ENCODE data around the gene MARK4. TPM values are rescaled to one million over a fixed set of nuclear protein-coding genes. Genes with fewer than 3 reads are reported as not detected.

The MARK4 gene
- total and polyA plus RNA-seq, 4 donors: 6.0 to 40.4 (median 28.0) TPM

DNA sequence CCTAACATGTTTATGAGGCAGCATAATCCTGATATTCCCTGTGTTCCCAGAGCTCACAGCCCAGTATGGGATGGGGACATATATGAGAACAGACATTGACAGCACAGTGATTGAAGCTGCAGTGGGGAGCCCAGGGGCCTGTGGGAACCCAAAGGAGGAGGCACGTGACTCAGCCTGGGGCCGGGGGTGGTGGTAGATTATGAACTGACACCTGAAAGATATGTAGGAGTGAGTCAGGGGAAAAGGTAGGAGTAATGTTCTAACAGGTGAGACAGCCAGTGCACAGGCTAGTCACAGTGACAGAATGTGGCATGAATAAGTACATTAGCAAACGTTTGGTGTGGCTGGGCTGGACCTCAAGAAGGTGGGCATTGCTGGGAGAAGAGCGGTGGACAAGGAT, 42.6 kb downstream of the MARK4 start:
- Histone ChIP-seq H3K27me3 (ENCODE audit: control insufficient read depth in 1 of 2, insufficient read depth in 2 of 2, low read length in 1 of 2) (no peaks in the 10 kb centered on the region), H3K4me1 (ENCODE audit: control insufficient read depth in 1 of 2, insufficient read depth in 2 of 2, low read length in 2 of 2) (no peaks in the 10 kb centered on the region), H3K36me3 (ENCODE audit: control insufficient read depth in 1 of 2, insufficient read depth in 2 of 2, low read length in 1 of 2) (peaks cover 0 to 8% of the 10 kb centered on the region in 2 donors), H3K9me3 (ENCODE audit: control insufficient read depth, low read length) (no peaks in the 10 kb centered on the region), H3K4me3 (ENCODE audit: low read length in 2 of 2) (no peak overlapping the region), H3K27ac (ENCODE audit: low read depth in 1 of 2, low read length in 2 of 2) (no peak overlapping the region)
- DNase-seq (no peak), ATAC-seq (ENCODE audit: low FRiP score) (peak; percentile 17)
- 94 to 98% methylated on average over 3 to 4 of the region's 4 CpGs for WGBS, 2 donors
- intact Hi-C loops (cut with DNase I): no loop called here

DNA sequence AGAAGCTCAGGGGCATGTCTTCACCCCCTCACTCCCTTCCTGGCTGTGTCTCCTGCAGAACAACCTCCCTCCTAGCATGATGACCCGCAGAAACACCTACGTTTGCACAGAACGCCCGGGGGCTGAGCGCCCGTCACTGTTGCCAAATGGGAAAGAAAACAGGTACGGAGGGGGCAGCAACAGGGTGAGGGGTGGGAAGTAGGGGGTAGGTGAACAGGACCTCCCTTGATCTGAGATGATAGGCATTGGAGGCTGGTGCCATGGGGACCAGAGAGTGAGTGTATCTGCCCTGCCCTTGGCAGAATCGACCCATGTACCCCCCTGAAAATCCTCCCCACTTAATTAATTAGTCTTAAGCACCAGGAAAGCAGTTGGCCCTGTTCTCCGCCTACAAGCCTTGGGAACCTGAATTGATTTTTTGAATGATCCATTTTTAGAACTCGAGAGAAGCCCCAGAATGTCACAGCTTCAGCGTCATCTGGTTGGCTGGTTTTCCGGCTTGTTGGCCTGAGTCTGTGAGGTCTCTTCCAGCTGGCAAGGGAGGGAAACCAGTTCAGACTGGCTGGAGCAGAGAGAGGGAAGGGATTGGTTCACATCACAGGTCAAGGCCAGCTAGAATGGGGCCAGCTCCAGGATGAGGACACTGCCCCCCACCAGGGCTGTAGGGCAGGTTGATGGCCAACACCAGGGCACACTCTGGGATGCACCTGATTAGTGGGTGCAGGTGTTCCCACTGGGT, 43.4 kb downstream of the MARK4 start:
- Histone ChIP-seq H3K27me3 (ENCODE audit: control insufficient read depth in 1 of 2, insufficient read depth in 2 of 2, low read length in 1 of 2) (no peaks in the 10 kb centered on the region), H3K36me3 (ENCODE audit: control insufficient read depth in 1 of 2, insufficient read depth in 2 of 2, low read length in 1 of 2) (peaks cover 0 to 8% of the 10 kb centered on the region in 2 donors), H3K9me3 (ENCODE audit: control insufficient read depth, low read length) (no peaks in the 10 kb centered on the region), H3K4me3 (ENCODE audit: low read length in 2 of 2) (no peak overlapping the region), H3K27ac (ENCODE audit: low read depth in 1 of 2, low read length in 2 of 2) (no peak overlapping the region), H3K4me1 (ENCODE audit: control insufficient read depth in 1 of 2, insufficient read depth in 2 of 2, low read length in 2 of 2) (no peaks in the 10 kb centered on the region)
- 30 to 39% methylated on average over 12 of the region's 12 CpGs for WGBS, 2 donors
- DNase-seq (no peak), ATAC-seq (ENCODE audit: low FRiP score) (peak; percentile 74)
- intact Hi-C loops (cut with DNase I): no loop called here

DNA sequence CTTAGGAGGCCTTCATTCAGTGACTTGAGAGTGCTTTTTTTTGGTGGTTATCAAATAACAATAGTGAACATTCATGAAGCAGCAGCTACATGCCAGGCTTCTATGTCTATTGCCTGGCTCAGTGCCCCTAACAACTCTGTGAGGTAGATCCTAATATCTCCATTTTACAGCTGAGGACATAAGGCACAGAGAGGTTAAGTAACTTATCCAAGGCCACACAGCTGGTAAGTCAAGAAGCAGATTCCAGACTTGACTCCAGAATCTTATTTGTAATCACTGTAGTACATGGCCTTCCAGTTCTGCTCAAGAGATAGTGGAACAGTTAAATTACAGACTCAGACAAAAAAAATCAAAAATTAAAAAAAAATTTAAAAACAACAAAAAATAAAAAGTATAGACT, 44.8 kb downstream of the MARK4 start:
- ATAC-seq (ENCODE audit: low FRiP score) (no peak), DNase-seq (no peak)
- peaks cover 0 to 6% of the 10 kb centered on the region in 2 donors for H3K36me3 ChIP-seq (ENCODE audit: control insufficient read depth in 1 of 2, insufficient read depth in 2 of 2, low read length in 1 of 2)
- intact Hi-C loops (cut with DNase I): no loop called here
- no peaks in the 10 kb centered on the region for H3K27me3 ChIP-seq (ENCODE audit: control insufficient read depth in 1 of 2, insufficient read depth in 2 of 2, low read length in 1 of 2)
- no peak overlapping the region for H3K4me3 ChIP-seq (ENCODE audit: low read length in 2 of 2)
- no peaks in the 10 kb centered on the region for H3K4me1 ChIP-seq (ENCODE audit: control insufficient read depth in 1 of 2, insufficient read depth in 2 of 2, low read length in 2 of 2)
- H3K9me3 ChIP-seq (ENCODE audit: control insufficient read depth, low read length): no peaks in the 10 kb centered on the region
- no peak overlapping the region for H3K27ac ChIP-seq (ENCODE audit: low read depth in 1 of 2, low read length in 2 of 2)

DNA sequence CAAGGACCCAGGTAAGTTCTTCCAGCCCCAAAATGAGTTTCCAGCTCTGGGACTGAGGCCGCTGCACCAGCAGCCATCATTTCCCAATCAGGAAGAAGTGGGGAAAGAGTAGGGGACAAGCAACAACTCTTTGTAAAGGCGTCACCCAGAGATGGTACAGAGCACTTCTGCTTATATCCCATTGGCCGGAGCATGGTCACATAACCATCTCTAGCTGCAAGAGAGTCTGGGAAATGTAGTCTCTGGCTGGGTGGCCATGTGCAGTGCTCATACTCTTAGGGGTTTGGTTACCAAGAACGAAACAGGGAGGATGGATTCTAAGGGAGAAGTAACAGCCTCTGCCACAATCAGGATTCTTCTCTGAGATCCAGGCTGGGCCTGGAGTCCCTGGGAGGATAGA, 45.3 kb downstream of the MARK4 start:
- intact Hi-C loops (cut with DNase I): no loop called here
- no peak for DNase-seq
- Histone ChIP-seq H3K4me3 (ENCODE audit: low read length in 2 of 2) (no peak overlapping the region), H3K36me3 (ENCODE audit: control insufficient read depth in 1 of 2, insufficient read depth in 2 of 2, low read length in 1 of 2) (peaks cover 0 to 3% of the 10 kb centered on the region in 2 donors), H3K9me3 (ENCODE audit: control insufficient read depth, low read length) (no peaks in the 10 kb centered on the region), H3K27ac (ENCODE audit: low read depth in 1 of 2, low read length in 2 of 2) (no peak overlapping the region), H3K27me3 (ENCODE audit: control insufficient read depth in 1 of 2, insufficient read depth in 2 of 2, low read length in 1 of 2) (no peaks in the 10 kb centered on the region), H3K4me1 (ENCODE audit: control insufficient read depth in 1 of 2, insufficient read depth in 2 of 2, low read length in 2 of 2) (no peaks in the 10 kb centered on the region)
- 95 to 96% methylated on average over 4 of the region's 4 CpGs for WGBS, 2 donors
- ATAC-seq (ENCODE audit: low FRiP score): no peak

DNA sequence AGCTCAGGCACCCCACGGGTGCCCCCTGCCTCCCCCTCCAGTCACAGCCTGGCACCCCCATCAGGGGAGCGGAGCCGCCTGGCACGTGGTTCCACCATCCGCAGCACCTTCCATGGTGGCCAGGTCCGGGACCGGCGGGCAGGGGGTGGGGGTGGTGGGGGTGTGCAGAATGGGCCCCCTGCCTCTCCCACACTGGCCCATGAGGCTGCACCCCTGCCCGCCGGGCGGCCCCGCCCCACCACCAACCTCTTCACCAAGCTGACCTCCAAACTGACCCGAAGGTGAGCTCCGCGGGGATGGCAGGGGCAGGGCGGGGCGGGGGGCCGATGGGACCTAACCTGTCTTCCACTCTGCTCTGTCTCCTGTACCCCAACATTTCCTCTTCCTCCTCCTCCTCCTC, 46.6 kb downstream of the MARK4 start:
- Histone ChIP-seq H3K36me3 (ENCODE audit: control insufficient read depth in 1 of 2, insufficient read depth in 2 of 2, low read length in 1 of 2) (peaks cover 0 to 3% of the 10 kb centered on the region in 2 donors), H3K27me3 (ENCODE audit: control insufficient read depth in 1 of 2, insufficient read depth in 2 of 2, low read length in 1 of 2) (no peaks in the 10 kb centered on the region), H3K27ac (ENCODE audit: low read depth in 1 of 2, low read length in 2 of 2) (no peak overlapping the region), H3K4me1 (ENCODE audit: control insufficient read depth in 1 of 2, insufficient read depth in 2 of 2, low read length in 2 of 2) (no peaks in the 10 kb centered on the region), H3K4me3 (ENCODE audit: low read length in 2 of 2) (no peak overlapping the region), H3K9me3 (ENCODE audit: control insufficient read depth, low read length) (no peaks in the 10 kb centered on the region)
- ATAC-seq (ENCODE audit: low FRiP score): no peak
- DNase-seq: no peak
- intact Hi-C loops (cut with DNase I): no loop called here
- 94 to 99% methylated on average over 18 of the region's 18 CpGs for WGBS, 2 donors

DNA sequence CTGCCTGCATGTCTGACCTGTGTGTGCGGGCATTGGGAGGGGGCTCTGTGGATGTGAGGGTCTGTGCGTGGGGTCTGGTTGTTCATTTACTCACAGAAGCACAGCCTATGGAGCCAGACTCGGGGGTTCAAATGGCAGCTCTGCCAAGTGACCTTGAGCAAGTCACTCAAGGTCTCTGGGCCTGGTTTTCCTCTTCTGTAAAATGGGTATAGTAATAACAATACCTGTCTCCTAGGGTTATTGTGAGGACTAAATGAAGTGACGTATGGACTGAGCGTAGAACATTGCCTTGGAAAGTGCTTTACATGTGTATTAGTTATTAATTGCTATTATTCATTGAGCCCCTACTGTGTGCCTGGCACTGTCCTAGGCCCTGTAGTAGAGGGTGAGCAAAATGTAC, 47.2 kb downstream of the MARK4 start:
- WGBS, 2 donors: 93 to 96% methylated on average over 5 of the region's 5 CpGs
- no peak for ATAC-seq (ENCODE audit: low FRiP score)
- no peaks in the 10 kb centered on the region for H3K27me3 ChIP-seq (ENCODE audit: control insufficient read depth in 1 of 2, insufficient read depth in 2 of 2, low read length in 1 of 2)
- no peak for DNase-seq
- no peak overlapping the region for H3K4me3 ChIP-seq (ENCODE audit: low read length in 2 of 2)
- no peak overlapping the region for H3K27ac ChIP-seq (ENCODE audit: low read depth in 1 of 2, low read length in 2 of 2)
- H3K9me3 ChIP-seq (ENCODE audit: control insufficient read depth, low read length): no peaks in the 10 kb centered on the region
- intact Hi-C loops (cut with DNase I): no loop called here
- H3K4me1 ChIP-seq (ENCODE audit: control insufficient read depth in 1 of 2, insufficient read depth in 2 of 2, low read length in 2 of 2): no peaks in the 10 kb centered on the region
- peaks cover 0 to 3% of the 10 kb centered on the region in 2 donors for H3K36me3 ChIP-seq (ENCODE audit: control insufficient read depth in 1 of 2, insufficient read depth in 2 of 2, low read length in 1 of 2)

GRCh38 chr19:45299719-45300118, 48.6 kb downstream of the MARK4 start:
- DNase-seq: no peak
- Histone ChIP-seq H3K27me3 (ENCODE audit: control insufficient read depth in 1 of 2, insufficient read depth in 2 of 2, low read length in 1 of 2) (no peaks in the 10 kb centered on the region), H3K36me3 (ENCODE audit: control insufficient read depth in 1 of 2, insufficient read depth in 2 of 2, low read length in 1 of 2) (peaks cover 0 to 3% of the 10 kb centered on the region in 2 donors), H3K4me3 (ENCODE audit: low read length in 2 of 2) (no peak overlapping the region), H3K9me3 (ENCODE audit: control insufficient read depth, low read length) (no peaks in the 10 kb centered on the region), H3K27ac (ENCODE audit: low read depth in 1 of 2, low read length in 2 of 2) (no peak overlapping the region), H3K4me1 (ENCODE audit: control insufficient read depth in 1 of 2, insufficient read depth in 2 of 2, low read length in 2 of 2) (no peaks in the 10 kb centered on the region)
- intact Hi-C loops (cut with DNase I): no loop called here
- ATAC-seq (ENCODE audit: low FRiP score): no peak
- 91 to 94% methylated on average over 6 of the region's 6 CpGs for WGBS, 2 donors

DNA sequence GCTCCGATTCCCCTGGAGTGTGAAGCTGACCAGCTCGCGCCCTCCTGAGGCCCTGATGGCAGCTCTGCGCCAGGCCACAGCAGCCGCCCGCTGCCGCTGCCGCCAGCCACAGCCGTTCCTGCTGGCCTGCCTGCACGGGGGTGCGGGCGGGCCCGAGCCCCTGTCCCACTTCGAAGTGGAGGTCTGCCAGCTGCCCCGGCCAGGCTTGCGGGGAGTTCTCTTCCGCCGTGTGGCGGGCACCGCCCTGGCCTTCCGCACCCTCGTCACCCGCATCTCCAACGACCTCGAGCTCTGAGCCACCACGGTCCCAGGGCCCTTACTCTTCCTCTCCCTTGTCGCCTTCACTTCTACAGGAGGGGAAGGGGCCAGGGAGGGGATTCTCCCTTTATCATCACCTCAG, 51.3 kb downstream of the MARK4 start:
- peaks cover 0 to 2% of the 10 kb centered on the region in 2 donors for H3K36me3 ChIP-seq (ENCODE audit: control insufficient read depth in 1 of 2, insufficient read depth in 2 of 2, low read length in 1 of 2)
- intact Hi-C loops (cut with DNase I): no loop called here
- DNase-seq (no peak), ATAC-seq (ENCODE audit: low FRiP score) (no peak)
- no peaks in the 10 kb centered on the region for H3K27me3 ChIP-seq (ENCODE audit: control insufficient read depth in 1 of 2, insufficient read depth in 2 of 2, low read length in 1 of 2)
- no peaks in the 10 kb centered on the region for H3K9me3 ChIP-seq (ENCODE audit: control insufficient read depth, low read length)
- H3K27ac ChIP-seq (ENCODE audit: low read depth in 1 of 2, low read length in 2 of 2): no peak overlapping the region
- no peak overlapping the region for H3K4me3 ChIP-seq (ENCODE audit: low read length in 2 of 2)
- peaks cover 0 to 2% of the 10 kb centered on the region in 2 donors for H3K4me1 ChIP-seq (ENCODE audit: control insufficient read depth in 1 of 2, insufficient read depth in 2 of 2, low read length in 2 of 2)
- WGBS, 2 donors: 90 to 92% methylated on average over 27 of the region's 27 CpGs

- intact Hi-C loops (cut with DNase I): no loop called here
- Histone ChIP-seq H3K9me3 (ENCODE audit: control insufficient read depth, low read length) (no peaks in the 10 kb centered on the region), H3K4me3 (ENCODE audit: low read length in 2 of 2) (no peak overlapping the region), H3K4me1 (ENCODE audit: control insufficient read depth in 1 of 2, insufficient read depth in 2 of 2, low read length in 2 of 2) (peaks cover 0 to 2% of the 10 kb centered on the region in 2 donors), H3K36me3 (ENCODE audit: control insufficient read depth in 1 of 2, insufficient read depth in 2 of 2, low read length in 1 of 2) (no peaks in the 10 kb centered on the region), H3K27ac (ENCODE audit: low read depth in 1 of 2, low read length in 2 of 2) (no peak overlapping the region), H3K27me3 (ENCODE audit: control insufficient read depth in 1 of 2, insufficient read depth in 2 of 2, low read length in 1 of 2) (no peaks in the 10 kb centered on the region)
- 94 to 95% methylated on average over 12 of the region's 12 CpGs for WGBS, 2 donors
- ATAC-seq (ENCODE audit: low FRiP score) (no peak), DNase-seq (no peak)
Measured at GRCh38 chr19:45303269-45304060, 52.4 kb downstream of the MARK4 start.

Data from aorta (tissue), 5 donors.